A549 (cell line): Measurements from ENCODE around the gene SLF2. TPM values are rescaled to one million over a fixed set of nuclear protein-coding genes. Genes with fewer than 3 reads are reported as not detected.

ENCODE experiments used
- ATAC-seq, 2 experiments: fragments of 200-7000 bp in 1 of 2; fragments of >200 bp in 1 of 2; cut with Nextera tagmentation in 1 of 2; cut with Tn5 transposase in 1 of 2; 3 replicates each; pipeline versions ENCODE4 v1.8.0 to v1.9.1; 2018 to 2020; ENCODE audit warnings: mild to moderate bottlenecking in 1 of 2, moderate library complexity in 1 of 2
- CTCF ChIA-PET: fragments of 300-600 bp; sonication (Branson Sonifier 250); formaldehyde crosslinking; extraction: SDS; loops from one replicate; lab custom pipeline; 2021; ENCODE audit warnings: antibody characterized with exemption, inconsistent platforms; lab: Yijun Ruan, JAX
- POLR2A ChIA-PET: fragments of 350-600 bp; formaldehyde crosslinking; extraction: SDS; loops from one replicate; lab custom pipeline; 2021; ENCODE audit warnings: antibody characterized with exemption, inconsistent platforms; lab: Yijun Ruan, JAX
- DNase-seq, 2 experiments: peaks; one replicate each; pipeline versions ENCODE4 v3.0.0 to v3.0.0-alpha.2; 2011 to 2016; ENCODE audit warnings: low read depth in 1 of 2, low spot score in 1 of 2
- FAIRE-seq: peaks from 2 replicates; lab custom pipeline; 2011; peaks lifted over from hg19 to GRCh38; lab: Jason Lieb, UNC
- H3K27ac ChIP-seq, 2 experiments: fragments of >200 bp; sonication (Bioruptor Twin); formaldehyde crosslinking; 3 replicates each; pipeline ENCODE4 v1.5.1; 2016 to 2017
- H3K4me1 ChIP-seq: fragments of >200 bp; sonication (Bioruptor Twin); formaldehyde crosslinking; 3 replicates; pipeline ENCODE4 v1.6.1; 2016
- H3K4me2 ChIP-seq: fragments of >200 bp; sonication (Bioruptor Twin); formaldehyde crosslinking; 3 replicates; pipeline ENCODE4 v1.6.1; 2016
- H3K4me3 ChIP-seq: fragments of >200 bp; sonication (Bioruptor Twin); formaldehyde crosslinking; 3 replicates; pipeline ENCODE4 v1.5.1; 2016
- H3K9me3 ChIP-seq: fragments of >200 bp; sonication (Bioruptor Twin); formaldehyde crosslinking; 3 replicates; pipeline ENCODE4 v1.6.1; 2016
- BHLHE40 ChIP-seq: IDR thresholded peaks from 2 replicates; pipeline ENCODE4 v1.6.1; 2012; ENCODE audit warnings: low read depth, low read length, inconsistent platforms
- CBX2 ChIP-seq: fragments of 200-600 bp; sonication (generic); IDR thresholded peaks from 2 replicates; pipeline ENCODE4 v1.6.1; 2016; ENCODE audit warnings: low read depth, mild to moderate bottlenecking, borderline replicate concordance
- CHD2 ChIP-seq: fragments of 150-350 bp; IDR thresholded peaks from 2 replicates; pipeline ENCODE4 v1.6.1; 2014; ENCODE audit warnings: low read length; ENCODE audit not compliant: partially characterized antibody
- CTCF ChIP-seq: fragments of >200 bp; sonication (Bioruptor Twin); formaldehyde crosslinking; IDR thresholded peaks from 3 replicates; pipeline ENCODE4 v1.5.1; 2016
- EHMT2 ChIP-seq: fragments of 200-600 bp; sonication (generic); IDR thresholded peaks from 2 replicates; pipeline ENCODE4 v1.6.1; 2016; ENCODE audit warnings: antibody characterized with exemption, low read depth, mild to moderate bottlenecking, moderate library complexity
- FOSB ChIP-seq: fragments of 250-450 bp; sonication (Bioruptor Pico); IDR thresholded peaks from 2 replicates; pipeline ENCODE4 v1.5.0; 2020; ENCODE audit warnings: mild to moderate bottlenecking, moderate library complexity
- FOXS1 ChIP-seq: fragments of 250-450 bp; sonication (Bioruptor Pico); IDR thresholded peaks from 2 replicates; pipeline ENCODE4 v1.5.0; 2020; ENCODE audit warnings: mild to moderate bottlenecking, moderate library complexity
- HDAC2 ChIP-seq: fragments of 200-600 bp; sonication (generic); IDR thresholded peaks from 2 replicates; pipeline ENCODE4 v1.6.1; 2016
- HEYL ChIP-seq: fragments of 250-450 bp; sonication (Bioruptor Pico); IDR thresholded peaks from 2 replicates; pipeline ENCODE4 v1.8.0; 2021; ENCODE audit warnings: mild to moderate bottlenecking, moderate library complexity
- HOXB13 ChIP-seq: fragments of 250-450 bp; sonication (Bioruptor Pico); IDR thresholded peaks from 2 replicates; pipeline ENCODE4 v1.5.0; 2020; ENCODE audit warnings: low read depth, mild to moderate bottlenecking, moderate library complexity
- JUNB ChIP-seq: fragments of >200 bp; sonication (Bioruptor Twin); formaldehyde crosslinking; IDR thresholded peaks from 2 replicates; pipeline ENCODE4 v1.6.1; 2016
- MAX ChIP-seq: IDR thresholded peaks from 2 replicates; pipeline ENCODE4 v1.6.1; 2012
- NPAS2 ChIP-seq: fragments of 250-450 bp; sonication (Bioruptor Pico); IDR thresholded peaks from 2 replicates; pipeline ENCODE4 v1.8.0; 2022; ENCODE audit warnings: mild to moderate bottlenecking, moderate library complexity, borderline replicate concordance
- PHF8 ChIP-seq: fragments of 200-600 bp; sonication (generic); IDR thresholded peaks from 2 replicates; pipeline ENCODE4 v1.6.1; 2016; ENCODE audit warnings: low read depth, mild to moderate bottlenecking, antibody characterized with exemption, moderate library complexity, borderline replicate concordance
- POLR2A ChIP-seq: IDR thresholded peaks from 2 replicates; pipeline ENCODE4 v1.6.1; 2012; ENCODE audit warnings: mild to moderate bottlenecking, low read length
- RFX5 ChIP-seq: fragments of 450-650 bp; IDR thresholded peaks from 2 replicates; pipeline ENCODE4 v1.7.1; 2014; ENCODE audit warnings: antibody characterized with exemption, mild to moderate bottlenecking, moderate library complexity
- RNF2 ChIP-seq: fragments of 200-600 bp; sonication (generic); IDR thresholded peaks from 2 replicates; pipeline ENCODE4 v1.6.1; 2016; ENCODE audit warnings: low read depth, mild to moderate bottlenecking, antibody characterized with exemption, moderate library complexity, borderline replicate concordance
- SREBF2 ChIP-seq: fragments of 450-650 bp; IDR thresholded peaks from 2 replicates; pipeline ENCODE4 v1.6.1; 2014; ENCODE audit warnings: mild to moderate bottlenecking, moderate library complexity
- TFCP2L1 ChIP-seq: fragments of 250-450 bp; sonication (Bioruptor Pico); IDR thresholded peaks from 2 replicates; pipeline ENCODE4 v1.5.0; 2021; ENCODE audit warnings: mild to moderate bottlenecking
- USF2 ChIP-seq: fragments of 450-650 bp; IDR thresholded peaks from 2 replicates; pipeline ENCODE4 v1.6.1; 2014; ENCODE audit warnings: antibody characterized with exemption
- ZFP36 ChIP-seq: fragments of 450-650 bp; IDR thresholded peaks from 2 replicates; pipeline ENCODE4 v1.6.1; 2014; ENCODE audit warnings: borderline replicate concordance; ENCODE audit not compliant: partially characterized antibody
- ZNF302 ChIP-seq: fragments of 250-450 bp; sonication (Bioruptor Pico); IDR thresholded peaks from 2 replicates; pipeline ENCODE4 v1.9.0; 2021; ENCODE audit warnings: inconsistent platforms, mild to moderate bottlenecking, moderate library complexity
- ZSCAN20 ChIP-seq: fragments of 250-450 bp; sonication (Bioruptor Pico); IDR thresholded peaks from 2 replicates; pipeline ENCODE4 v1.8.0; 2022; ENCODE audit warnings: mild to moderate bottlenecking, moderate library complexity
- WGBS: methylation state at CpG from one replicate; pipeline ENCODE4 v1.1.6; 2017; ENCODE audit errors: missing lambda C conversion rate; 5-methylcytosine and 5-hydroxymethylcytosine counted together
- polyA plus RNA-seq, 4 experiments: library from polyadenylated mRNA; depleted of rRNA in 3 of 4; stranded (reverse); fragments of >200 nt; fragmentation: RNase III in 1 of 4; extraction: RNeasy Plus Mini Kit Qiagen cat#74134 plus additional on column Dnase treatment in 1 of 4; gene quantifications; 2 replicates in 3 of 4; 3 replicates in 1 of 4; pipeline ENCODE4 v1.2.3, GENCODE V29; 2011 to 2017
- TF ChIP-seq, protein P1 (sequence below): IDR thresholded peaks from 2 replicates; pipeline ENCODE4 v1.6.1; 2012
- TF ChIP-seq, protein P2 (sequence below): fragments of >200 bp; sonication (Bioruptor Twin); formaldehyde crosslinking; IDR thresholded peaks from 3 replicates; pipeline ENCODE4 v1.6.1; 2016
- TF ChIP-seq, protein P3 (sequence below): fragments of 150-350 bp; IDR thresholded peaks from 2 replicates; pipeline ENCODE4 v1.6.1; 2014; ENCODE audit warnings: low read depth, mild to moderate bottlenecking, low read length

Gene SLF2
- polyA plus RNA-seq, 2 of the 4 experiments (the other 2 are of a cell fraction), result 13.0 to 16.6 TPM

DNA sequence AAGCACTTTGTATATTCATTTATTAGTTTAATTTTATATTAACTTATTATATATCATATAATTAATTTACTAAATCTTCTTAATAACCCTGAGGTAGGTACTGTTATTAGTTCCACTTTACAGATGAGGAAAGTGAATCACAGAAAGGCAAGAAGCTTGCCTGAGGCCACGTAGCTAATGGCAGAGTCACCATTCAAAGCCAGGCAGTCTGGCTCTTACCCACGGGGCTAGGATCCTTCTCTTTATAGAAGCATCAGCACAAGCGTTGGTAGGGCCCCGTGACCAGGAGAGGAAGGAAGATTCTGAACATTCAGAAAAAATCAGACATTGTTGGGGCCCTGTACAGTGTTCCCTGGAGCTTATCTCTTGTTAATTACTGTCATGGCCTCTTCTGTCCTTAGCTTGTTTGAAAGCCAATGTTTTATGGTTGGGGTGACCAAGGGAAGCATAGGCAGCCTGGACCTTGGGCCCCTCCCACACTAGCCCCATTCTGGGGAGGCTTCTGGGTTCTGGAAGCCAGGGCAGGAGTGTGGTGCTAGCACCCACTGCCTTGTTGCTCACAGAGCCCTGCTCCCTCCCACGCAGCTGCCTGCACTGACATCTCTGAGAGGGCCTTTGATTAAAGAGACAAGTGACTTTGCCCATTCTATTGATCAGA, 31.1 kb upstream of the SLF2 start:
- no peak overlapping the region for H3K27ac ChIP-seq
- TF ChIP-seq NPAS2 (no peak), SREBF2 (no peak), ZSCAN20 (CRISPR knock-in tag) (no peak), CTCF (no peak), CHD2 (no peak), EHMT2 (no peak), CBX2 (no peak), MAX (no peak), RNF2 (no peak), FOSB (no peak), USF2 (no peak)
- TF ChIP-seq, protein P1, sequence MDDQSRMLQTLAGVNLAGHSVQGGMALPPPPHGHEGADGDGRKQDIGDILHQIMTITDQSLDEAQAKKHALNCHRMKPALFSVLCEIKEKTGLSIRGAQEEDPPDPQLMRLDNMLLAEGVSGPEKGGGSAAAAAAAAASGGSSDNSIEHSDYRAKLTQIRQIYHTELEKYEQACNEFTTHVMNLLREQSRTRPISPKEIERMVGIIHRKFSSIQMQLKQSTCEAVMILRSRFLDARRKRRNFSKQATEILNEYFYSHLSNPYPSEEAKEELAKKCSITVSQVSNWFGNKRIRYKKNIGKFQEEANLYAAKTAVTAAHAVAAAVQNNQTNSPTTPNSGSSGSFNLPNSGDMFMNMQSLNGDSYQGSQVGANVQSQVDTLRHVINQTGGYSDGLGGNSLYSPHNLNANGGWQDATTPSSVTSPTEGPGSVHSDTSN, result no peak
- TF ChIP-seq, protein P2, sequence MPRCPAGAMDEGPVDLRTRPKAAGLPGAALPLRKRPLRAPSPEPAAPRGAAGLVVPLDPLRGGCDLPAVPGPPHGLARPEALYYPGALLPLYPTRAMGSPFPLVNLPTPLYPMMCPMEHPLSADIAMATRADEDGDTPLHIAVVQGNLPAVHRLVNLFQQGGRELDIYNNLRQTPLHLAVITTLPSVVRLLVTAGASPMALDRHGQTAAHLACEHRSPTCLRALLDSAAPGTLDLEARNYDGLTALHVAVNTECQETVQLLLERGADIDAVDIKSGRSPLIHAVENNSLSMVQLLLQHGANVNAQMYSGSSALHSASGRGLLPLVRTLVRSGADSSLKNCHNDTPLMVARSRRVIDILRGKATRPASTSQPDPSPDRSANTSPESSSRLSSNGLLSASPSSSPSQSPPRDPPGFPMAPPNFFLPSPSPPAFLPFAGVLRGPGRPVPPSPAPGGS, result no peak
- TF ChIP-seq, all 56 proteins: peak for 0
- peaks cover 4% of the 10 kb centered on the region; the same call in 2 of the 3 replicates for H3K4me1 ChIP-seq
- no peak for ATAC-seq
- no peak for FAIRE-seq
- ChIA-PET POLR2A (interaction anchor here (1.0 kb wide), 1 partner anchor 346 kb away, joined by 3 read pairs; the partner anchor contains the start of gene HIF1AN), CTCF (interaction anchor here (0.7 to 15.9 kb wide), 6 partner anchors 9 to 365 kb away, joined by 3 to 289 read pairs (median 4); no protein-coding TSS in a partner anchor)
- no peak for DNase-seq
- WGBS, result 44% methylated on average over 5 of the region's 5 CpGs
- no peaks in the 10 kb centered on the region for H3K9me3 ChIP-seq
- H3K4me2 ChIP-seq, result no peak overlapping the region
- no peak overlapping the region for H3K4me3 ChIP-seq

DNA sequence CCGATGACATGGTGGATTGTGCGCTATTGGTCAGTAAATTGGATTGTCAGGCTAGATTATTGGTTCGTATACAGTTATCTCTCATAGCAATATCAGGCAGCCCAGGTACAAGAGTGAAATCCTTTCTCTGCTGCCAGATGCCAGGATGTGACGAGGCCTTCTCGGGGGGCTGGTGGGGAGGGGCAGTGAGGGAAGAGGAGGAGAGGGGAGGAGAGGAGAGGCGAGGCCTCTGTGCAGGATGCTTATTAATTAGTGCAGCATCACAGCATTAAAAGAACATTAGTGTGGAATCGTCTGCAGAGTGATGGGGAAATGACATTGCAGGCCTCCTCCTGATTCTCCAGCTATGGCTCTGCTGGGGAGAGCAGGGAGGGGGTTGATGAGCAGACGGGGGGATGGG, 30.5 kb upstream of the SLF2 start:
- Histone ChIP-seq H3K4me3 (no peak overlapping the region), H3K27ac (no peak overlapping the region), H3K9me3 (no peaks in the 10 kb centered on the region), H3K4me2 (no peak overlapping the region), H3K4me1 (peaks cover 4% of the 10 kb centered on the region; the same call in 2 of the 3 replicates)
- WGBS, result 51% methylated on average over 8 of the region's 8 CpGs
- FAIRE-seq (no peak), DNase-seq (no peak), ATAC-seq (no peak)
- CTCF ChIA-PET, result interaction anchor here (0.7 to 15.9 kb wide), 6 partner anchors 138 to 400 kb away, joined by 3 to 289 read pairs (median 4); no protein-coding TSS in a partner anchor
- POLR2A ChIA-PET, result interaction anchor here (1.0 kb wide), 1 partner anchor 347 kb away, joined by 3 read pairs; the partner anchor contains the start of gene HIF1AN
- TF ChIP-seq JUNB, result no peak
- TF ChIP-seq POLR2A, result no peak
- no peak for TF ChIP-seq HDAC2
- no peak for TF ChIP-seq NPAS2
- no peak for TF ChIP-seq FOXS1 (CRISPR knock-in tag)
- TF ChIP-seq RFX5, result no peak
- no peak for TF ChIP-seq ZFP36
- no peak for TF ChIP-seq TFCP2L1
- no peak for TF ChIP-seq PHF8
- TF ChIP-seq, protein P3, sequence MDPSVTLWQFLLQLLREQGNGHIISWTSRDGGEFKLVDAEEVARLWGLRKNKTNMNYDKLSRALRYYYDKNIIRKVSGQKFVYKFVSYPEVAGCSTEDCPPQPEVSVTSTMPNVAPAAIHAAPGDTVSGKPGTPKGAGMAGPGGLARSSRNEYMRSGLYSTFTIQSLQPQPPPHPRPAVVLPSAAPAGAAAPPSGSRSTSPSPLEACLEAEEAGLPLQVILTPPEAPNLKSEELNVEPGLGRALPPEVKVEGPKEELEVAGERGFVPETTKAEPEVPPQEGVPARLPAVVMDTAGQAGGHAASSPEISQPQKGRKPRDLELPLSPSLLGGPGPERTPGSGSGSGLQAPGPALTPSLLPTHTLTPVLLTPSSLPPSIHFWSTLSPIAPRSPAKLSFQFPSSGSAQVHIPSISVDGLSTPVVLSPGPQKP, result no peak
- TF ChIP-seq BHLHE40, result no peak
- TF ChIP-seq ZNF302 (CRISPR knock-in tag), result no peak
- TF ChIP-seq, protein P1, result no peak
- TF ChIP-seq HOXB13 (CRISPR knock-in tag), result no peak
- TF ChIP-seq HEYL (CRISPR knock-in tag), result no peak
- TF ChIP-seq, protein P2, result no peak
- no peak for TF ChIP-seq USF2
